Midbrain (tissue), 1 donor: ENCODE results near the gene CBX3.
"Not testable (repeated sequence)": the region's sequence is repeated elsewhere in the genome, so short reads cannot be mapped to it uniquely, and the experiment has no call there.

ENCODE experiments used
- DNase-seq: peaks from one replicate; lab custom pipeline; 2025; lab: John Stamatoyannopoulos, UW

CBX3 gene

GRCh38 chr7:26170663-26171062 lies 30.9 kb upstream of the CBX3 start:
- DNase-seq: no peak

DNA sequence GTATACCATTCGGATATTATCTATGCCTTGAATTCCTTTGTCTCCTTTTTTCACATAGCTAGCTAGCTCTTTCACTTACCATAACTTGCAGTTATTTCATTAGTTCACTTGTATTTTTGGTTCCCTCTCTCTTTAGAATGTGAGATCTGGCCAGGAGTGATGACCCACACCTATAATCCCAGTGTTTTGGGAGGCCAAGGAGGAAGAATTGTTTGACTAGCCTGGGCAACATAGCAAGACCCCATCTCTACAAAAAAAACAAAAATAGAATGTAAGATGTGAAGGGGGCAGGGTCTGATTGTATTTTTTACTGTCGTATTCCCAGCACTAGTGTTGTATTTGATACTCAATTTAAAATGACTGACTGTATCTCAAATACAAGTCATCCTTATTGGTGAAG lies 29.9 kb upstream of the CBX3 start:
- no peak for DNase-seq

DNA sequence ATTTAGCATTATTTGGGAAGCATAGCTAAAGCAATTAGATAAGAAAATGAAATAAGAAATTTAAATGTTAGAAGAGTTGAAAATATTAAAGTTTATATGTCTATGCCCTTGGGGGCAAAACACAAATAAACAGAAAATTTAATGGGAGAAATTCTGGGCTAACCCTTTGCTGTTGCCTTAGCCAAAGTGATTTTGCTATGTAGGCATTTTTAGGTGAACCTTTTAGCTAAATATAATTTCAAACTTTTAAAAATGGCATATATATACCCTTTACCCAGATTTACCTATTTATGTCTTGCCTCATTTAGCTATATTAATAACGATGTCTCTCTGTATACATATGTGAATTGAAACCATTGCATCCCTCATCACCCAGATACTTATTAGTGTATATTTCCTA lies 29.5 kb upstream of the CBX3 start:
- no peak for DNase-seq

DNA sequence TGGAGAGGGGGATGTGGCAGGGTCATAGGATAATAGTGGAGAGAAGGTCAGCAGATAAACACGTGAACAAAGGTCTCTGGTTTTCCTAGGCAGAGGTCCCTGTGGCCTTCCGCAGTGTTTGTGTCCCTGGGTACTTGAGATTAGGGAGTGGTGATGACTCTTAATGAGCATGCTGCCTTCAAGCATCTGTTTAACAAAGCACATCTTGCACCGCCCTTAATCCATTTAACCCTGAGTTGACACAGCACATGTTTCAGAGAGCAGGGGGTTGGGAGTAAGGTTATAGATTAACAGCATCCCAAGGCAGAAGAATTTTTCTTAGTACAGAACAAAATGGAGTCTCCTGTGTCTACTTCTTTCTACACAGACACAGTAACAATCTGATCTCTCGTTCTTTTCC lies 25.6 kb upstream of the CBX3 start:
- DNase-seq: not testable (repeated sequence)

- not testable (repeated sequence) for DNase-seq
Measured at GRCh38 chr7:26176696-26177095, 24.8 kb upstream of the CBX3 start.

- DNase-seq: not testable (repeated sequence)
Measured at GRCh38 chr7:26177269-26177668, 24.3 kb upstream of the CBX3 start.

DNA sequence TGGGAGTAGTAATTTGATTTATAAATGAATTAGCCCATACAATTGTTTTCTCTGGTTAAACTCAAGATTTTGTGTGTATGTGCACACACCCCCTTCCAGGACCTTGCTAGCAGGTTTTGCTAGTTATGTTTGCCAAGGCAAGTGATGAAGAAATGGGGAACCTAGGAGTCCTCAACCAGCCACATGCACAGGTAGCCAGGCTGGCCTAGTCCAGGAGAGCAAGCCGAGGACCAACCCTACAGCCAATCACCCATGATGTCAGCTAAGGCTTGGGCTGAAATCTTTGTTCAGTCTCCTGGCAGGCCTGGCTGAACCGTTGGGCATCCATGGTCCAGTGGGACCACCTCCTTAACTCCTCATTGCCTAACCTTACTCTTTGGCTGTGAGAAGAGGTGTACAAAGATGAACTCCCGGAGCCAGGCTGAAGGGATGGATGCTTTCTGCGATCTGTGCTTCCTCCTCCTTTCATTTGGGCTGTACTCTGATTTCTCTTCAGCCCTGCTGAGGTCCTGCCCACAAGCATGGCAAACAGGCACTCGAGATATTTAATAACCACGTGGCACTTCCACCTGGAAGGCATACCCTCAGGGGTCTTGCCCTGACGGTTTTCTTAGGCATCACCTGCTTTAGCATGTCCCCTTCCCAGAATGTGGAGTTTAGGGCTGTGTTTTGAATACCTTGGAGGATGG lies 23.1 kb upstream of the CBX3 start:
- DNase-seq: no peak

- DNase-seq: no peak
Measured at GRCh38 chr7:26179422-26179821, 22.1 kb upstream of the CBX3 start.

GRCh38 chr7:26179826-26180497 lies 21.6 kb upstream of the CBX3 start:
- no peak for DNase-seq

DNA sequence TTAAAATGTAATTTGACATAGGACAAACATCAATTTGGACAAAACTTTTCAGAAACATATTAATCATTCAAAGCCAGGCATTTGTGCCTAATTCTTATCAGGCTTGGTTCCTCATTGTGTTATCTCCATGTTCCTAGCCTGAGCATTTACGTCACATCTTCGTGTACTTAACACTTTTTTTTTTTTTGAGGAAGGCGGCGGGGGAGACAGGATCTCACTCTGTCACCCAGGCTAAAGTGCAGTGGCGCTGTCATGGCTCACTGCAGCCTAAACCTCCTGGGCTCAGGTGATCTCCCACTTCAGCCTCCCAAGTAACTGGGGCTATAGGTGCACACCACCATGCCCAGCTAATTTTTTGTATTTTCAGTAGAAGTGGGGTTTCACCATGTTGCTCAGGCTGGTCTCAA lies 20.8 kb upstream of the CBX3 start:
- DNase-seq: no peak

- no peak for DNase-seq
Measured at GRCh38 chr7:26181474-26182227, 19.9 kb upstream of the CBX3 start.

DNA sequence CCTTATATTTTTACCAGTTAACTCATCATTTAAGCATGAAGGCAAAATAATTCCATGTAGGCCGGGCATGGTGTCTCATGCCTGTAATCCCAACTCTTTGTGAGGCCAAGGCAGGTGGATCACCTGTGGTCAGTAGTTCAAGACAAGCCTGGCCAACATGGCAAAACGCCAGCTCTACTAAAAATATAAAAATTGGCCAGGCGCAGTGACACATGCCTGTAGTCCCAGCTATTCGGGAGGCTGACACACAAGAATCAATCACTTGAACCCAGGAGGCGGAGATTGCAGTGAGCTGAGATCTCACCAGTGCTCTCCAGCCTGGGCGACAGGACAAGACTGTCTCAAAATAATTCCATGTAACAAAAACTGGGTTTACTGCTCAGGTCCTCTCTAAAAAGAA lies 19.3 kb upstream of the CBX3 start:
- no peak for DNase-seq

DNA sequence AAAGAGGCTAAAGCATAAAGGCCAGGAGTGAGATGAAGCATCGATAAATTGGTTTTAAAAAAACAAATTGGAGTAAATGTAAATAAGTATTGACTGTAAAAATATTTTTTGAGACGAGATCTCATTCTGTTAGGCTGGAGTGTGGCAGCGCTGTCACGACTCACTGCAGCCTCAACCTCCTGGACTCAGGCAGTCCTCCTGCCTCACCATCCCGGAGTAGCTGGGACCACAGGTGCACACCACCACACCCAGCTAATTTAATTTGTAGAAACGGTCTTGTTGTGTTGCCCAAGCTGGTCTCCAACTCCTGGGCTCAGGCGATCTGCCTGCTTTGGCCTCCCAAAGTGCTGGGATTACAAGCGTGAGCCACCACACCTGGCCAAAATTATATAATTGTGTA lies 18.8 kb upstream of the CBX3 start:
- DNase-seq: no peak

GRCh38 chr7:26183545-26184280 lies 17.8 kb upstream of the CBX3 start:
- DNase-seq: no peak

DNA sequence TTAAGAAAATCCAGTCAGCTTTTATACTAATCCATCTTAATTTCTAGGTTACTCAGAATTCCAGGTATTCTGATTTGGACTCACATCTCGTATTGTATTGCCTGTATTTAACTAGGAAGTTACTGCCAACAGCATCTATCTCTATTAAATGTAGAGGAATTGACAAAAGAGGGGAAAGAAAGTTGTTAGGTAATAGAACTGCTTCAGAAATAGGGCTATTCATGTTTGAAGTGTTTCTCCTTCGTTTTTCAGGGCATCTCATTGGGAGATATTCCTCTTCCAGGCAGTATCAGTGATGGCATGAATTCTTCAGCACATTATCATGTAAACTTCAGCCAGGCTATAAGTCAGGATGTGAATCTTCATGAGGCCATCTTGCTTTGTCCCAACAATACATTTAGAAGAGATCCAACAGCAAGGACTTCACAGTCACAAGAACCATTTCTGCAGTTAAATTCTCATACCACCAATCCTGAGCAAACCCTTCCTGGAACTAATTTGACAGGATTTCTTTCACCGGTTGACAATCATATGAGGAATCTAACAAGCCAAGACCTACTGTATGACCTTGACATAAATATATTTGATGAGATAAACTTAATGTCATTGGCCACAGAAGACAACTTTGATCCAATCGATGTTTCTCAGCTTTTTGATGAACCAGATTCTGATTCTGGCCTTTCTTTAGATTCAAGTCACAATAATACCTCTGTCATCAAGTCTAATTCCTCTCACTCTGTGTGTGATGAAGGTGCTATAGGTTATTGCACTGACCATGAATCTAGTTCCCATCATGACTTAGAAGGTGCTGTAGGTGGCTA lies 17.1 kb upstream of the CBX3 start:
- not testable (repeated sequence) for DNase-seq

DNA sequence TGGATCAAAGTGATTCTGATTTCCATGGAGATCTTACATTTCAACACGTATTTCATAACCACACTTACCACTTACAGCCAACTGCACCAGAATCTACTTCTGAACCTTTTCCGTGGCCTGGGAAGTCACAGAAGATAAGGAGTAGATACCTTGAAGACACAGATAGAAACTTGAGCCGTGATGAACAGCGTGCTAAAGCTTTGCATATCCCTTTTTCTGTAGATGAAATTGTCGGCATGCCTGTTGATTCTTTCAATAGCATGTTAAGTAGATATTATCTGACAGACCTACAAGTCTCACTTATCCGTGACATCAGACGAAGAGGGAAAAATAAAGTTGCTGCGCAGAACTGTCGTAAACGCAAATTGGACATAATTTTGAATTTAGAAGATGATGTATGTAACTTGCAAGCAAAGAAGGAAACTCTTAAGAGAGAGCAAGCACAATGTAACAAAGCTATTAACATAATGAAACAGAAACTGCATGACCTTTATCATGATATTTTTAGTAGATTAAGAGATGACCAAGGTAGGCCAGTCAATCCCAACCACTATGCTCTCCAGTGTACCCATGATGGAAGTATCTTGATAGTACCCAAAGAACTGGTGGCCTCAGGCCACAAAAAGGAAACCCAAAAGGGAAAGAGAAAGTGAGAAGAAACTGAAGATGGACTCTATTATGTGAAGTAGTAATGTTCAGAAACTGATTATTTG lies 16.3 kb upstream of the CBX3 start:
- no peak for DNase-seq

DNA sequence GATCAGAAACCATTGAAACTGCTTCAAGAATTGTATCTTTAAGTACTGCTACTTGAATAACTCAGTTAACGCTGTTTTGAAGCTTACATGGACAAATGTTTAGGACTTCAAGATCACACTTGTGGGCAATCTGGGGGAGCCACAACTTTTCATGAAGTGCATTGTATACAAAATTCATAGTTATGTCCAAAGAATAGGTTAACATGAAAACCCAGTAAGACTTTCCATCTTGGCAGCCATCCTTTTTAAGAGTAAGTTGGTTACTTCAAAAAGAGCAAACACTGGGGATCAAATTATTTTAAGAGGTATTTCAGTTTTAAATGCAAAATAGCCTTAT lies 15.7 kb upstream of the CBX3 start:
- no peak for DNase-seq

GRCh38 chr7:26186364-26187311 lies 14.9 kb upstream of the CBX3 start:
- DNase-seq: no peak

GRCh38 chr7:26187380-26188205 lies 14.0 kb upstream of the CBX3 start:
- DNase-seq: no peak
